GM18505 (cell line): ENCODE data around the gene STS.

Experiments
- ATAC-seq: cut with Tn5 transposase; IDR thresholded peaks from one replicate; pipeline ENCODE4 v1.9.1; 2021; ENCODE audit not compliant: unreplicated experiment
- POLR2A ChIP-seq: IDR thresholded peaks from 4 replicates; pipeline ENCODE4 v1.6.1; 2011; ENCODE audit warnings: borderline replicate concordance; ENCODE audit not compliant: insufficient read depth, insufficient read length; ENCODE audit errors: extremely low read depth

Gene STS, protein sequence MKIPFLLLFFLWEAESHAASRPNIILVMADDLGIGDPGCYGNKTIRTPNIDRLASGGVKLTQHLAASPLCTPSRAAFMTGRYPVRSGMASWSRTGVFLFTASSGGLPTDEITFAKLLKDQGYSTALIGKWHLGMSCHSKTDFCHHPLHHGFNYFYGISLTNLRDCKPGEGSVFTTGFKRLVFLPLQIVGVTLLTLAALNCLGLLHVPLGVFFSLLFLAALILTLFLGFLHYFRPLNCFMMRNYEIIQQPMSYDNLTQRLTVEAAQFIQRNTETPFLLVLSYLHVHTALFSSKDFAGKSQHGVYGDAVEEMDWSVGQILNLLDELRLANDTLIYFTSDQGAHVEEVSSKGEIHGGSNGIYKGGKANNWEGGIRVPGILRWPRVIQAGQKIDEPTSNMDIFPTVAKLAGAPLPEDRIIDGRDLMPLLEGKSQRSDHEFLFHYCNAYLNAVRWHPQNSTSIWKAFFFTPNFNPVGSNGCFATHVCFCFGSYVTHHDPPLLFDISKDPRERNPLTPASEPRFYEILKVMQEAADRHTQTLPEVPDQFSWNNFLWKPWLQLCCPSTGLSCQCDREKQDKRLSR

DNA sequence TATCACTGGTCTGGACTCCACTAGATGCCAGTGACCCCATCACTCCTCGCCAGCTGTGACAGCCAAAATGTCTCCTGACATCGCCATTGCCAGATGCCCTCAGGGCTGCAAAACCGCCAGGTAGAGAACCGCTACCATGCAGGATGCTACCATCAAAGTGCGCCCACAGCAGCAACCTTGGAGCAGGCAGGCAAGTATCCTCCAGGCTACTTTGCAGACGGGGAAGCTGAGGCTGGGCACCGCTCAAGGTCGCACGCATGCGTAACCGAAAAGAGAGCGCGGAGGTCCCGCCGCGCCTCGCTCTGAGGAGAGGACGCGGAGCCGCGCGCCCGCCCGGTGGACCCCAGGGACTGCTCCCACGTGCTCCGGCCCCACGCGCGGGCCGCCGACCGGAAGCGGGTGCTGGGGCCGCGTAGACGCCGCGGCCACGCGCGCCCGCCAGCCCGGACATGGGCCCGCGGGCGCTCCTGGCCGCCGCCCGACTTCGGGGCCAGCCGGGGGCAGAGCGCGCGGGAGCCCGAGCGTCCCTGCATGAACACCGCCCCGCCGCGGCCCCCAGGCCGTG is at the start of gene STS:
Gene STS (plus strand): TSS at position 300 of the 565 bp plus-strand sequence. CDS start 105,488 bp downstream, outside the sequence.
- TF ChIP-seq POLR2A, result no peak
- peak; percentile 45 for ATAC-seq

DNA sequence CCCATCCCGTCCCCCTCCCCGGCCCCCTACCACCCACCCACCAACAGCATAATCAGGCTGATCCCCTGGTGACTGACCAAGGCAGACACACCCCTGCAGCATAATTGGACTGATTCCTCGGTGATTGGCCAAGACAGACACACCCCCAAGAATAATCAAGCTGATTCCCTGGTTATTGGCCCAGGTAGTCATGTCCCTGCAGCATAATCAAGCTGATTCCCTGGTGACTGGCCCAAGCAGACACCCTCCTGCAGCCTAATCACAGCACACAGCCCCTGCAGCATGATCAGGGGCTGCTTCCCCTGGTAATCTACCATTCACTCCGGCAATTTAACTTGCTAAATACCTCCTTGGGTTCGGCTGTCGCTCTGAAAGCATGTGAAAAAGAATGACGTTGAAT is 47.5 kb upstream of the STS start:
- TF ChIP-seq POLR2A, result no peak
- ATAC-seq, result no peak

DNA sequence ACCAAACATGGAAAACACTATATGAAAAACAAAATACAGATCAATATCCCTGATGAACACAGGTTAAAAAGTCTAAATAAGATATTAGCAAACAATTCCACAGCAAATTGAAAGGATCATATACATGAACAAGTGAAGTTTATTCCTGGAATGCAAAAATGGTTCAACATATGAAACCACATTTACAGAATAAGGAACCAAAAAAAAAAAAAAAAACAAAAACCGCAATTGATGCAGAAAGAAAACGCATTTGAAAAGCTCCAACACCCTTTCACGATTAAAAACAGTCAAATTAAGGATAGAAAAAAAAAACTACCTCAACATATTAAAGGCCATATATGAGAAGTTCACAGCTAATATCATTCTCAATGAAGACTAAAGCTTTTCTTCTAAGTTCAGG is 45.4 kb upstream of the STS start:
- ATAC-seq, result no peak
- TF ChIP-seq POLR2A, result no peak

DNA sequence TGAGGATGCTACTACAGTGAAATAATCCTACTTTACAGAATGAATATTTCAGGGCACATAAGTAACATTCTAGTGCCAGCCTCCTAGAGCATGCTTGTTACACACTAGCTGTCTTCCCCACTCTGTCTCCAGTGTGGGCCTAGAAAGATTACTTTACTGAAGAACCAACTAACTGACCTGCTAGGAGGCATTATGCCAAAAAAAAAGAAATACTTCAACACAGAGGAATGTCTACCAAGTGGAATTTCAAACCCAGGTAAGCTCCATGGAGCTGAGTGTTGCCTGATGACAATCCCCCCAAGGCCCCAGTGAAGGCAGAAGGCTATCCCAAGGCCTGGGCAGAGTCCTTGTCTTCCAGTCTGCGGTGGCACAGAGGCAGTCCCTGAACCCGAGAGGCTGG is 40.9 kb upstream of the STS start:
- no peak for TF ChIP-seq POLR2A
- ATAC-seq, result no peak

DNA sequence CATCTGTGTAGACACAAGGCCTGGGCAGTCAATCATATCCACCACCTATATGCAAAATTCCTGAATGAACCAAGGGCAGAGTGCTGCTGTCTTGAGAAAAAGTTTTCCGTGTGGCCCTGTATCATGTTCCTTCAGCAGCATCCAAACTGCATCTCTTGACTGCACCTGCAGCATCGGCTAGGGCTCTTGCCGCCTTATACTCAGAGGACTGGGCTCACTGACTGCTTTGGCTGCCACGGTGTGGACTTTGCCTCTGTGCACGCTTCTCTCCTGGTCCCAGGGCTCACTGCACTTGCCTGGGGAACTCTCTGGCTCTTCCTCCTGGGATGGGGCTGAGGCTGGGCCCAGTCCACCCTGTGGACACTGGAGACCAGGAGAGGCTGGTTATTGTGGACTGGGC is 39.5 kb upstream of the STS start:
- ATAC-seq, result no peak
- TF ChIP-seq POLR2A, result no peak

DNA sequence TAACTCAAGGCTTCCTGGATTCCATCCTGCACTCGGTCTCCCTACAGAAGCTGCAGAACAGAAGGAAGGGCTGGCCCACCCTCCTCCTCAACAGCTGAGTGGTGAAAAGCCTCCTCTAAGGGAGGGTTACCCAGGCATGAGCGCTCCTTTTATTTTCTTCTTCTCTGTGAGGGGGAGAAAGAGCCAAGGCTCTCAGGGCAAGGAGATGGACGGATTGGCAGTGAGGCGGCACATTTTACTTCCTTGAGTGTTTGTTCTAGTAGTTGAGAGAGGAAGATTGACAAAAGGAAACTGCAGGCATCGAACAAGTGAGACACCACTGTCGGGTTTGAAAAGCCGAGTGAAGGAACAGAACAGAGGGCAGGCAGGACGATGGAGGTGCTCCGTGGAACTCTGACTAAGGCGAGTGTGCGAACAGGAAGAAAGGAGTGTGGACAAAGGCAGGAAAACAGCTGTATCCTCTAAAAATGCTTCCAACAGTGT is 38.4 kb upstream of the STS start:
- TF ChIP-seq POLR2A, result no peak
- ATAC-seq, result no peak

DNA sequence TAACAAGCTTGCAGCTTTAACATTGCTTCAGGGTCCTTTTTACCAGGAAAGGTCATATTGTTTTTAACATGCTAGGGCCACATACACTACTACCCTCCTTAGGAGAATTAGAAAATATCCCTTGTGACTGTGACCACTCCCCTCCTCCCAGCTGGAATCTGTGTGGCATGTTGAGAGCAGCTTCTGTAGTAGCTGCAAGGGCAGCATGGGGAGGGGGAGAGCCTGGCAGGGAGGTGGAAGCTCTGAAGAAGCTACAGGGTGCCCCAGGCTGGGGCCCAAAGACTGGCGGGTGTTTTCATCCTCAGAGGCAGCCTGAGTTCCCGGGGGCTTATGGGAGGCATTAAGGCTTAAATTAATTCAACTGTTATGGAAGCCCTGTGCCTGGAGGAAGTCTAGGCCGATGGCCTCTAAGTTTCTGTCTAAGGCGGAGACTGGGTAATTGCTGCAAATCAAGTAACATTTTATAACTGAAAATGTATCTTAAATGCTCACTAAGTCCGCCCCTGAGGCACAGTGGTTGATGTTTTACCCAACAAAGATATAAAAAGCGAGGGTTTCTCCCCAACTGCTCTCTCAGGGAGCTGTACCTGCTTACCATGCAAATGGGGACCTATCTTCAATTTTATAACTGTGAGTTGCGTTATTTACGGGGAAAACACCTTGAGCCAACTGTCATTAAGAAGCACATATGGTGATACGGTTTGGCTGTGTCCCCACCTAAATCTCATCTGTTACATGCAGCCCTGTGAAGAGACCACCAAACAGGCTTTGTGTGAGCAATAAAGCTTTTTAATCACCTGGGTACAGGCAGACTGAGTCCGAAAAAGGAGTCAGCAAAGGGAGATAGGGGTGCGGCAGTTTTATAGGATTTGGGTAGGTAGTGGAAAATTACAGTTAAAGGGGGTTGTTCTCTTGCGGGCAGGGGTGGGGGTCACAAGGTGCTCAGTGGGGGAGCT is 37.4 kb upstream of the STS start:
- ATAC-seq, result peak; percentile 65
- TF ChIP-seq POLR2A, result peak; percentile 35

DNA sequence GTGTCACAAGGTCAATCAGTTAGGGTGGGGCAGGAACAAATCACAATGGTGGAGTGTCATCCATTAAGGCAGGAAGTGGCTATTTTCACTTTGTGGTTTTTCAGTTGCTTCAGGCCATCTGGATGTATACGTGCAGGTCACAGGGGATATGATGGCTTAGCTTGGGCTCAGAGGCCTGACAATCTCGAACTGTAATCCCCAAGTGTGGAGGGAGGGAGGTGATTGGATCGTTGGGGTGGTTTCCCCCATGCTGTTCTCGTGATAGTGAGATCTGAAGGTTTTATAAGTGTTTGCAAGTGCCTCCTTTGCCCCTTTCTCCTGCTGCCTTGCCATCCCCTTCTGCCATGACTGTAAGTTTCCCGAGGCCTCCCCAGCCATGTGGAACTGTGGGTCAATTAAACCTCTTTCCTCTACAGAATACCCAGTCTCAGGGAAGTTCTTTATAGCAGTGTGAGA is 36.7 kb upstream of the STS start:
- no peak for TF ChIP-seq POLR2A
- ATAC-seq, result peak; percentile 50

DNA sequence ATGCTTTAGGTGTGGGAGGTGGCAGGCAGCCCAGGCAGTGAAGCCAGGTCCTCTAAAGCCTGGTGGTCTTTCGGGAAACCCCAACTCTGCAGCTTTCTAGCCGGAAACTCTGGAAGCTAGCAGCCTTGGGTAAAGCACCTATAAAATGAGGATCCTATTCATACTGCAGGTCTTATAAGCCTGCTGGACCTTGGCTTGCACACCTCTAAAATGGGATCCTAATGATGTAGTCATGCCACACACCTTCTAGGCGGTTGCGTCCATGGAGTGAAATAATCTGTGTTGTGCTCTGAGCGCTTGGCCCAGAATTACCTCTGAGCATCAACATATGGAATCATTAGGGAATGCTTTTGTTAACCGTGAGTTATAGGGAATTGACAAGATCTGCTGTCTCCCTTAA is 36.0 kb upstream of the STS start:
- ATAC-seq, result no peak
- TF ChIP-seq POLR2A, result no peak

DNA sequence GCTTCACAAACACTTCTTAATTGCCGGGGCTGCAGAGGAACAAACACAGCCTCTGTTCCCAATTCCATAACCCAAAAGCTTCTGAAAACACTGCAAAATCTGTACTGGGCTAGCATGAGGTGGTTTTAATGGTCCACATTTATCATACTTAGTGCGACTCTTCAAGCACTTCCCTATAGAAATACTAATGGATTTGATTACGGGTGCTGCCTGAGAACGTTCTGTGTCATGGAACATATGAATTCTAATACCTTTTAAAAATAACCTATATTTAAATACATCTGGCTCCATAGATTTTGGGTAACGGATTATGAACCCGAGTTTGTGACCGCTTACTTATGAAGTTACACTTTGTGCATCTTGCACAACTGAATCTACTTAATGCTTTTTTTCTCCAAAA is 35.4 kb upstream of the STS start:
- no peak for ATAC-seq
- no peak for TF ChIP-seq POLR2A

DNA sequence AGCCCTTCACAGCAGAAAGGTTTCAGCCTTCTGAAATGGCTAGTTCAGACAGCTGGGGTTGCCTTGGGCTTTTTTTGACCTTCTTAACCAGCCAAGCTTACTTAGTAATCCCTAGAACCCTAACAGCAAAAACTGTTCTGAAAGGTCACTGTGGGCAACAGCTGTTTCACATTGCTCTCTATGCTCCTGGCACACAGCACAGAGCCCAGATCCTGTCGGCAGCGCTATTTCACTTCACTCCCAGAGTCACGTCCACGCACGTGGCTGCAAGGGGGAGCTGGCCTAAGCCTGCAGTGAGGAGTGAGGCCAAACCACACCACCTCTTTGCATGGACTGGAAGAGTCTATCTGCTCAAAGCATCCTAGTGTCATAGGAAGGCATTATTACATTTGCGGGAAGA is 32.0 kb upstream of the STS start:
- ATAC-seq, result peak; percentile 71
- TF ChIP-seq POLR2A, result no peak

DNA sequence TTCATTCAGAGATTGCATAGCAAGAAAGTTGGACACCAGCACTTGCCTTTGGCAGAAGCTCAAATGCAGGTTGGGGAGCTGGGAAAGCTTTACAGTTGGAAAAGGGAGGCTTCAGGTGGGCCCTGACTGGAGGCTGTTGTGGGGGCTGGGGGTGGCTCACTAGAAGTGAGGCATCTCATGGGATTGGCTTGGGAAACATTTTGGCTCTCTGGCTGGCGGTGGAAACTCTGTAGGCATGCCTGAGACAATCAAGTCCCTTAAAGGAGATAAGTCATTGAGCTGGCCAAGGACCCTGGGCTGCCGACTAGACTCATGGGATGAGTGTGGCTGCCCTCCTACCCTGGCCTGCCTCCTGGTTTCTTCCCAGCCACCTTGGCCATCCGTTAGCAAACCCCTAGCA is 31.4 kb upstream of the STS start:
- no peak for ATAC-seq
- no peak for TF ChIP-seq POLR2A

DNA sequence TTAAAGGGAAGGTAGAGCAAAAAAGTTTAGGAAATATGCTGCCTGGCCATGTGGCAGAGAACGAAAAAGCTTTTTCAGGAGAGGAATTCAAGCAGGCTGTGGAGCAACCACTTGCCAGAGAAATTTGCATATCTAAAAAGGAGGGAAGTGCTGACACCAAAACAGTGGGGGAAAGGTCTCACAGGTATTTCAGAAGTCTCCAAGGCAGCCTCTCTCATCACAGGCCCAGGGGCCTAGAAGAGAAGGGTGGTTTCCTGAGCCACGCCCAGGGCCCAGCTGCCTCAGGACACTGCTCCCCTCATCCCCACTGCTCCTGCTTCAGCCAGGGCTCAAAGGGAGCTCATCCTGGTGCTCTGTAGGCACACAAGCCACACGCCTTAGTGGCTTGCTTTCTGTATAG is 29.9 kb upstream of the STS start:
- no peak for TF ChIP-seq POLR2A
- ATAC-seq, result peak; percentile 39

DNA sequence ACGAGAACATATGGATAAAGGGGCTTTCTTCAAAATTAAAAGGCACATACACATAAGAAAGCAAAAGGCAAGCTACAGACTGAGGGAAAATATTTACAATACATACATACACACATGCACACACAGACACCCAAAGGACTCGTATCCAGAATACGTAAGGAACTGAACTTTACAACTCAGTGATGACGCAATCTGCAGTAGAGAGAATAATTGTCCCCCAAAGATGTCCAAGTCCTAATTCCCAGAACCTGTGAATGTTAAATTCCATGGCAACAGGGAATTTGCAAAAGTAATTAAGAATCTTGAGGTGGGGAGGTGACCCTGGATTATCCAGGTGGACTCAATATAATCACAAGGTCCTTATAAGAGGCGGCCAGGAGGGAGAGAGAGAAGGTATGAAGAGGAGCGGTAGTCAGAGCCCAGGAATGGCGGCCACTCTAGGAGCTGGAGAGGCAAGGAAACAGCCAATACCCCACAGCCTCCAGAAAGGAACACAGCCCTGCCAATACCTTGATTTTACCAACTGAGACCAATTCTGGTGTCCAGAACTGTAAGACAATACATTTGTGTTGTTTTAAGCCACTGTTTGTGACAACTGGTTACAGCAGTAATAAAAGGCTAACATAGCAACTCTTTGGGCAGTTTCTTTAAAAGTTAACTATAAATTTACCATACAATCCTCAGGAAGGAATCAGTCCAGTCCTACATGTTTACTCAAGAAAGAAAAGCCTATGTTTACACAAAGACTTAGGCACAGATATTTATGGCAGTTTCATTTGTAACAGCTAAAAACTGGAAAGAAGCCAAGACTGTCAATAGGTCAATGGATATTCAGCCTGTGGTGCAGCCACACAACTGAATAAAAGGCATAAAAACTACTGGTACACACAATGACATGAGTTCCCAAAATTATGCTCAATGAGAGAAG is 27.3 kb upstream of the STS start:
- ATAC-seq, result no peak
- TF ChIP-seq POLR2A, result no peak
